ENCODE data around the gene PPM1B.

GRCh38 chr2:44172576-44172975, 3.9 kb downstream of the PPM1B start:
- TF ChIP-seq POLR2A (IDR thresholded peaks at IDR 0.05; ENCODE audit: low read length), result no peak
- TF ChIP-seq GATA1 (IDR thresholded peaks at IDR 0.05; ENCODE audit: low read depth, low read length), result no peak
